Measurements from ENCODE around the gene CCNF.
"Not testable (repeated sequence)": the region's sequence is repeated elsewhere in the genome, so short reads cannot be mapped to it uniquely, and the experiment has no call there.

The CCNF gene

GRCh38 chr16:2432286-2432685 lies 3.0 kb downstream of the CCNF start:
- ChIA-PET CTCF (interaction anchor here (1.4 kb wide), 1 partner anchor 69 kb away, joined by 4 read pairs; no protein-coding TSS in a partner anchor), POLR2A (no interaction called here)
- H3K4me3 ChIP-seq (ENCODE audit: low read depth, low read length) = no peak overlapping the region
- DNase-seq (ENCODE audit: low read depth, low spot score) = no peak
- TF ChIP-seq, protein P1, sequence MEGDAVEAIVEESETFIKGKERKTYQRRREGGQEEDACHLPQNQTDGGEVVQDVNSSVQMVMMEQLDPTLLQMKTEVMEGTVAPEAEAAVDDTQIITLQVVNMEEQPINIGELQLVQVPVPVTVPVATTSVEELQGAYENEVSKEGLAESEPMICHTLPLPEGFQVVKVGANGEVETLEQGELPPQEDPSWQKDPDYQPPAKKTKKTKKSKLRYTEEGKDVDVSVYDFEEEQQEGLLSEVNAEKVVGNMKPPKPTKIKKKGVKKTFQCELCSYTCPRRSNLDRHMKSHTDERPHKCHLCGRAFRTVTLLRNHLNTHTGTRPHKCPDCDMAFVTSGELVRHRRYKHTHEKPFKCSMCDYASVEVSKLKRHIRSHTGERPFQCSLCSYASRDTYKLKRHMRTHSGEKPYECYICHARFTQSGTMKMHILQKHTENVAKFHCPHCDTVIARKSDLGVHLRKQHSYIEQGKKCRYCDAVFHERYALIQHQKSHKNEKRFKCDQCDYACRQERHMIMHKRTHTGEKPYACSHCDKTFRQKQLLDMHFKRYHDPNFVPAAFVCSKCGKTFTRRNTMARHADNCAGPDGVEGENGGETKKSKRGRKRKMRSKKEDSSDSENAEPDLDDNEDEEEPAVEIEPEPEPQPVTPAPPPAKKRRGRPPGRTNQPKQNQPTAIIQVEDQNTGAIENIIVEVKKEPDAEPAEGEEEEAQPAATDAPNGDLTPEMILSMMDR (IDR thresholded peaks at IDR 0.05; ENCODE audit: insufficient read depth, low read length, missing control alignments) = no peak

GRCh38 chr16:2432801-2433505 lies 3.7 kb downstream of the CCNF start:
- no peak overlapping the region for H3K4me3 ChIP-seq (ENCODE audit: low read depth, low read length)
- CTCF ChIA-PET = interaction anchor here (1.4 kb wide), 1 partner anchor 69 kb away, joined by 4 read pairs; no protein-coding TSS in a partner anchor
- POLR2A ChIA-PET = no interaction called here
- DNase-seq (ENCODE audit: low read depth, low spot score) = no peak
- TF ChIP-seq, protein P1 (IDR thresholded peaks at IDR 0.05; ENCODE audit: insufficient read depth, low read length, missing control alignments) = no peak

- CTCF ChIA-PET = interaction anchor here (1.2 to 1.7 kb wide), 2 partner anchors 66 to 97 kb away, joined by 3 to 4 read pairs; no protein-coding TSS in a partner anchor
- POLR2A ChIA-PET = interaction anchor here (0.7 kb wide), 1 partner anchor 25 kb away, joined by 3 read pairs; no protein-coding TSS in a partner anchor
- not testable (repeated sequence) for H3K4me3 ChIP-seq (ENCODE audit: low read depth, low read length); DNase-seq (ENCODE audit: low read depth, low spot score)
Observed at GRCh38 chr16:2435236-2435635, 6.0 kb downstream of the CCNF start.

- H3K4me3 ChIP-seq (ENCODE audit: low read depth, low read length) = no peak overlapping the region
- no peak for DNase-seq (ENCODE audit: low read depth, low spot score)
- TF ChIP-seq, protein P1 (IDR thresholded peaks at IDR 0.05; ENCODE audit: insufficient read depth, low read length, missing control alignments) = no peak
- ChIA-PET POLR2A (no interaction called here), CTCF (interaction anchor here (1.2 kb wide), 1 partner anchor 98 kb away, joined by 3 read pairs; no protein-coding TSS in a partner anchor)
Observed at GRCh38 chr16:2436110-2436509, 6.9 kb downstream of the CCNF start.

DNA sequence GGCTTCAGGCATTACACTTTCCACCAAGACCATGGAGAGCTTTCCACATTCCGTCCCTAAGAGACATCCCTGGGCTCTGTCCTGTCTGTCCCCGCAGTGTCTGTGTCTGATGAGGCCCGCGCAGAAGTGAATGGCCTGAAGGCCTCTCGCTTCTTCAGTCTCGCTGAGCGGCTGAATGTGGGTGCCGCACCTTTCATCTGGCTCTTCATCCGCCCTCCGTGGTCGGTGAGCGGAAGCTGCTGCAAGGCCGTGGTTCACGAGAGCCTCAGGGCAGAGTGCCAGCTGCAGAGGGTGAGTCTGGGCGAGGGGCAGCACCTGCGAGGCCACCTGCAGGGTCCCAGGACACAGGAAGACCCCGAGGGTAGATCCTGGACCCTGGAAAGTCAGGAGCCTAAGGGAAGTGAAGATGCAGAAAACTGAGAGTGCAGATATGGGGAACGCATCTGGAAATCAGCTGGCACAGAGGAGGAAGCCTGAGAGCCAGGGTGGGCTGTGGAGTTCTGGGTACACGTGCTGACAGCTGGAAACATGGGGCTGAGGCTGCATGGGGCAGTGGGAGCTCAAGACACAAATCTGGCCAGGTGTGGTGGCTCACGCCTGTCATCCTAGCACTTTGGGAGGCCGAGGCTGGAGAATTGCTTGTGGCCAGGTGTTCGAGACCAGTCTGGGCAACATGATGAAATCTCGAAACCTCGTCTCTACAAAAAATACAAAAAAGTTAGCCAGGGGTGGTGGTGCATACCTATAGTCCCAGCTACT lies 8.0 kb downstream of the CCNF start:
- ChIA-PET CTCF (interaction anchor here (1.7 kb wide), 1 partner anchor 8 kb away, joined by 4 read pairs; the partner anchor contains the start of gene CCNF), POLR2A (no interaction called here)
- H3K4me3 ChIP-seq (ENCODE audit: low read depth, low read length) = no peak overlapping the region
- DNase-seq (ENCODE audit: low read depth, low spot score) = no peak
- TF ChIP-seq, protein P1 (IDR thresholded peaks at IDR 0.05; ENCODE audit: insufficient read depth, low read length, missing control alignments) = no peak

GRCh38 chr16:2438121-2438520 lies 8.9 kb downstream of the CCNF start:
- POLR2A ChIA-PET = interaction anchor here (1.2 kb wide), 1 partner anchor 8 kb away, joined by 4 read pairs; no protein-coding TSS in a partner anchor
- CTCF ChIA-PET = interaction anchor here (1.7 kb wide), 1 partner anchor 8 kb away, joined by 4 read pairs; the partner anchor contains the start of gene CCNF

More at GRCh38 chr16:2438121-2438520, 8.9 kb downstream of the CCNF start:
- no peak for DNase-seq (ENCODE audit: low read depth, low spot score)
- TF ChIP-seq, protein P1 (IDR thresholded peaks at IDR 0.05; ENCODE audit: insufficient read depth, low read length, missing control alignments) = no peak
- H3K4me3 ChIP-seq (ENCODE audit: low read depth, low read length) = no peak overlapping the region

All from AG04449 (cell line).